ENCODE data around the gene TUBB1.

- TF ChIP-seq, protein P1, sequence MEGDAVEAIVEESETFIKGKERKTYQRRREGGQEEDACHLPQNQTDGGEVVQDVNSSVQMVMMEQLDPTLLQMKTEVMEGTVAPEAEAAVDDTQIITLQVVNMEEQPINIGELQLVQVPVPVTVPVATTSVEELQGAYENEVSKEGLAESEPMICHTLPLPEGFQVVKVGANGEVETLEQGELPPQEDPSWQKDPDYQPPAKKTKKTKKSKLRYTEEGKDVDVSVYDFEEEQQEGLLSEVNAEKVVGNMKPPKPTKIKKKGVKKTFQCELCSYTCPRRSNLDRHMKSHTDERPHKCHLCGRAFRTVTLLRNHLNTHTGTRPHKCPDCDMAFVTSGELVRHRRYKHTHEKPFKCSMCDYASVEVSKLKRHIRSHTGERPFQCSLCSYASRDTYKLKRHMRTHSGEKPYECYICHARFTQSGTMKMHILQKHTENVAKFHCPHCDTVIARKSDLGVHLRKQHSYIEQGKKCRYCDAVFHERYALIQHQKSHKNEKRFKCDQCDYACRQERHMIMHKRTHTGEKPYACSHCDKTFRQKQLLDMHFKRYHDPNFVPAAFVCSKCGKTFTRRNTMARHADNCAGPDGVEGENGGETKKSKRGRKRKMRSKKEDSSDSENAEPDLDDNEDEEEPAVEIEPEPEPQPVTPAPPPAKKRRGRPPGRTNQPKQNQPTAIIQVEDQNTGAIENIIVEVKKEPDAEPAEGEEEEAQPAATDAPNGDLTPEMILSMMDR (IDR thresholded peaks at IDR 0.05), result no peak
- TF ChIP-seq POLR2A (IDR thresholded peaks at IDR 0.05), result no peak
Observed at GRCh38 chr20:59050437-59050836, 31.2 kb downstream of the TUBB1 start.

Data from testis (tissue), 2 donors.